ENCODE data around the gene CLBA1. TPM values are rescaled to one million over a fixed set of nuclear protein-coding genes. Genes with fewer than 3 reads are reported as not detected.

Gene CLBA1
- total and polyA plus RNA-seq, 4 donors = 12.3 to 22.3 (median 13.8) TPM

DNA sequence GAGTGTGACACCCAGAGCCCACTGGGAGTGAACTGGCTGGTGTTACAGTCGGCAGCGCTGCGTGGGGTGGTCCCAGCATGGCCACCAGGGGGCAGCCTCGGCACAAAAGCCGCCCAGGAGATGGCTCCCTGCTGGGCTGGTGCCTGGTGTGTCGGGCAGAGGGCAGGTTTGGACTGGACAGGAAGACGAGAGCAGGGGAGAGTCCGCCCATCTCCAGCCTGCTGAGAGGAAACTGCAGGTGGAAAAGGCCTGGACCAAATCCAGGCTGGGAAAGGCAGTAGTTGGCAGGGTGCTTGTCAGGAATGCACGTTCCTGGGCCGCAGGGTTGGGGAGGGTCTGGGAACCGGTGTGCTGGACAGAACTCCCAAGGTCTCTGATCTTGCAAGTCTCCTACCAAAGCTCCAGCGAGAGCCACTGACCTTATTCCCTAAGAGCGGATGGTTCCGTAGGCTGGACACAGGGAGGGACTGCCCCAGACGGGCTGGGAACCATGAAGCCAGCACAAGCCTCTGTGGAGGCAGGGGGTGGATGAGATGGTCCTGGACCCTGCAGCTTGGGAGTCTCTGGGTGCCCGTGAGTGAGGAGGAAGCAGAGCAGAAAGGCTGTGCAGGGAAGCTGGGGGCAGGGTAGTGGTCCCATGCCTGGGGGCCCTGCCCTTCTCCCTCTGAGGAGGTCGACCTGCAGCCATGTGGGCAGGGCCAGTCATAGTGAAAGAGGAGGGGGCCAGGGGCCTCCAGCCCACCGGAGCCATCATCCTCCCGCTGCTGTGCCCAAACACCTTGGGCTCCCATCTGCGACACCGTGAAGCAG lies 9.2 kb upstream of the CLBA1 start:
- peak; percentile 45 for ATAC-seq (ENCODE audit: insufficient read depth, low FRiP score)
- no peak overlapping the region for H3K4me3 ChIP-seq
- H3K9ac ChIP-seq (ENCODE audit: insufficient read depth in 1 of 2, low read length in 2 of 2) = no peak overlapping the region

DNA sequence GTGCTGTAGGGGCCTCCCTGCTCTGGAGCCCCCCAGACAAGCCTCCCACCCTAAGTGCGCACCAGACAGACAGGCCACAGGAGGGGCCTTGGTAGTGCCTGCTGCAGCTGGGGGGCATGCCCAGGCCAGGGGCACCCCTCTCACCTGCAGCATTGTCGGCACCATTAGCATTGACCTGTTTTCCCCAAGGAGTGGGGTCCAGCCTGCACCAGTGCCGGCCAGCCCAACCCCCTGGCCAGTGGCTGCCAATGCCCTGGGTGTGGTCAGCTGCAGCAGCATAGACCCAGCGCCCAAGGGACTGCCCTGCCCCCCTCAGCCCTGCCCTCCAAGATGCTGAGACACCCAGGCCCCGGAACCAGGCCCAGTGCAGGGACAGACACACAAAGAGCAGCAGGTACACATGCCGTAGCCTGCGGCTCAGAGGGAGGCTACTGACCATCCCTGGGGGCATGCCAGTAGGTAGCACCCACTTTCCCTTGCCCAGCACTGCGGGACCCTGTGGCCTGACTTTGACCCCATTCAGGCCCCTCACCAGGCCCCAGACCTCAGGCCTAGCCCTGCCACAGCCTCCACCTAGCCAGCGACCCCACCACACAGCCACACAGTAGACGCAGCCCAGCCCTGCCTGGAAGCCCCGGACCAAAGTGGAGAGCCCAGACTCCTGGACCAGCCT lies 8.4 kb upstream of the CLBA1 start:
- no peak overlapping the region for H3K4me3 ChIP-seq
- H3K9ac ChIP-seq (ENCODE audit: insufficient read depth in 1 of 2, low read length in 2 of 2) = no peak overlapping the region
- no peaks in the 10 kb centered on the region for H3K36me3 ChIP-seq (ENCODE audit: control insufficient read depth in 4 of 4, insufficient read depth in 4 of 4, low read length in 4 of 4)
- TF ChIP-seq, protein P1, sequence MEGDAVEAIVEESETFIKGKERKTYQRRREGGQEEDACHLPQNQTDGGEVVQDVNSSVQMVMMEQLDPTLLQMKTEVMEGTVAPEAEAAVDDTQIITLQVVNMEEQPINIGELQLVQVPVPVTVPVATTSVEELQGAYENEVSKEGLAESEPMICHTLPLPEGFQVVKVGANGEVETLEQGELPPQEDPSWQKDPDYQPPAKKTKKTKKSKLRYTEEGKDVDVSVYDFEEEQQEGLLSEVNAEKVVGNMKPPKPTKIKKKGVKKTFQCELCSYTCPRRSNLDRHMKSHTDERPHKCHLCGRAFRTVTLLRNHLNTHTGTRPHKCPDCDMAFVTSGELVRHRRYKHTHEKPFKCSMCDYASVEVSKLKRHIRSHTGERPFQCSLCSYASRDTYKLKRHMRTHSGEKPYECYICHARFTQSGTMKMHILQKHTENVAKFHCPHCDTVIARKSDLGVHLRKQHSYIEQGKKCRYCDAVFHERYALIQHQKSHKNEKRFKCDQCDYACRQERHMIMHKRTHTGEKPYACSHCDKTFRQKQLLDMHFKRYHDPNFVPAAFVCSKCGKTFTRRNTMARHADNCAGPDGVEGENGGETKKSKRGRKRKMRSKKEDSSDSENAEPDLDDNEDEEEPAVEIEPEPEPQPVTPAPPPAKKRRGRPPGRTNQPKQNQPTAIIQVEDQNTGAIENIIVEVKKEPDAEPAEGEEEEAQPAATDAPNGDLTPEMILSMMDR (IDR thresholded peaks at IDR 0.05; ENCODE audit: control extremely low read depth, extremely low read depth) = no peak
- peaks cover 3 to 42% (median 5%) of the 10 kb centered on the region in 5 donors for H3K4me1 ChIP-seq (ENCODE audit: control insufficient read depth in 5 of 5, insufficient read depth in 5 of 5, low read length in 5 of 5)
- ATAC-seq (ENCODE audit: insufficient read depth, low FRiP score) (no peak), DNase-seq (no peak)
- peaks cover 0 to 2% (median 0%) of the 10 kb centered on the region in 3 donors for H3K27me3 ChIP-seq (ENCODE audit: control insufficient read depth in 3 of 3, insufficient read depth in 3 of 3, low read length in 2 of 3)
- H3K27ac ChIP-seq (ENCODE audit: low read depth in 1 of 2, low read length in 1 of 2) = no peak overlapping the region
- H3K9me3 ChIP-seq (ENCODE audit: control insufficient read depth in 4 of 4, insufficient read depth in 3 of 4, low read length in 3 of 4) = no peaks in the 10 kb centered on the region
- 69 to 74% methylated on average over 10 to 11 of the region's 11 CpGs for WGBS, 2 donors

More for the DNA sequence above, 9.2 kb upstream of the CLBA1 start:
- TF ChIP-seq, protein P1 (IDR thresholded peaks at IDR 0.05; ENCODE audit: control extremely low read depth, extremely low read depth) = peak; percentile 91
- Histone ChIP-seq H3K36me3 (ENCODE audit: control insufficient read depth in 4 of 4, insufficient read depth in 4 of 4, low read length in 4 of 4) (no peaks in the 10 kb centered on the region), H3K9me3 (ENCODE audit: control insufficient read depth in 4 of 4, insufficient read depth in 3 of 4, low read length in 3 of 4) (no peaks in the 10 kb centered on the region), H3K4me1 (ENCODE audit: control insufficient read depth in 5 of 5, insufficient read depth in 5 of 5, low read length in 5 of 5) (peaks cover 3 to 47% (median 5%) of the 10 kb centered on the region in 5 donors), H3K27ac (ENCODE audit: low read depth in 1 of 2, low read length in 1 of 2) (no peak overlapping the region), H3K27me3 (ENCODE audit: control insufficient read depth in 3 of 3, insufficient read depth in 3 of 3, low read length in 2 of 3) (peaks cover 0 to 2% (median 0%) of the 10 kb centered on the region in 3 donors)
- 43 to 48% methylated on average over 19 to 21 of the region's 21 CpGs for WGBS, 2 donors
- peak; percentile 66 to 80 (median 73) for DNase-seq

DNA sequence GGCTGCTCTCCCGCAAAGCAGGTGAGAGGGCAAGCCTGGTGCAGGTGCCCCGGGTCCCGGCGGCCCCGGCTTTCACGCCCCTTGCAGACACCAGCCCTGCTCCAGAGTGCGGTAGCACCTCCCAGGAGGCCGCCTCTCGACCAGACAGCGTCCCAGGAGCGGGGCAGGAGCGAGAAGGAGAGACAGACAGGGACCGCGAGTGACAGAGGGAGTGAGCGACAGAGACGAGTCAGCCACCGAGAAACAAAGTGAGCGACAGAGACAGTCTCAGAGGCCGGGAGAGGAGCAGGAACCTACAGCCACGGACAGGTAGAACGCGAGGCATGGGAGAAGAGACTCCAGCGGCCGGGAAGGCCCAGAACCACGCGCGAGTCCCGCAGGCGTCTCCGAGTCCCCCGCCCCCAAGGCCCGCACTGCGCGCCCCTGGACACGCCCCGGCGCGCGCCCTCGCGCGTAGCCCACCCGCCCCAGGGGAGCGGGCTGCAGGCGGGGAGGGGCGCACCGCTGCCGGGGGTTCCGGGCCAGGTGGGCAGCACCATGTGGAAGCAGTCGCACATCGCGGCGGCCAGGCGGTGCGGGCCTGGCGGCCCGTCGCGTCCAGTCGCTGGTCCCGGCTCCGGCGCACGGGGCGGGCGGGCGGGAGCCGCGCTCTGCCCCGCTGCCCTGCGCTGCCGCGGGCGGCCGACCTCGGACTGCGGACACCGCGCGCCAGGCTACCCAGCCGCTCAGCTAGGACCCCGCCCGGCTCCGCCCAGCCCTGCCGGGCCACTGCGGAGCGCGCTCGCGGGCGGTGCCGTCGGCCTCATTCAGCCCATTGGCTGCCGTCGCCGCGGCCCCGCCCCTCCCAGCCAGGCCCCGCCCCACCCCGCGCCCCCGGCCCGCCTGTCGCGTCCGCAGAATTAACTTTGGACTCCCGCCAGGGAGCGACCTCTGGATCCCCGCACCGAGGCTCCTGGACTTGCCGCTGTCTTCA lies 7.6 kb upstream of the CLBA1 start, which contains the start of gene AHNAK2:
Gene AHNAK2, minus strand, starts transcription at position 694 of the 973 bp plus-strand sequence. Its CDS starts 137 bp downstream, at position 557.
- H3K36me3 ChIP-seq (ENCODE audit: control insufficient read depth in 4 of 4, insufficient read depth in 4 of 4, low read length in 4 of 4) = no peaks in the 10 kb centered on the region
- H3K9me3 ChIP-seq (ENCODE audit: control insufficient read depth in 4 of 4, insufficient read depth in 3 of 4, low read length in 3 of 4) = no peaks in the 10 kb centered on the region
- no peak within 1 kb of the TSS for H3K9ac ChIP-seq (ENCODE audit: insufficient read depth in 1 of 2, low read length in 2 of 2)
- TF ChIP-seq, protein P1 (IDR thresholded peaks at IDR 0.05; ENCODE audit: control extremely low read depth, extremely low read depth) = no peak
- H3K4me3 ChIP-seq = no peak within 1 kb of the TSS
- WGBS, 2 donors = 4% methylated on average over 83 to 111 of the region's 111 CpGs
- H3K27me3 ChIP-seq (ENCODE audit: control insufficient read depth in 3 of 3, insufficient read depth in 3 of 3, low read length in 2 of 3) = peaks cover 0 to 2% (median 0%) of the 10 kb centered on the region in 3 donors
- H3K4me1 ChIP-seq (ENCODE audit: control insufficient read depth in 5 of 5, insufficient read depth in 5 of 5, low read length in 5 of 5) = peaks cover 3 to 36% (median 5%) of the 10 kb centered on the region in 5 donors
- ATAC-seq (ENCODE audit: insufficient read depth, low FRiP score) (peak; percentile 69), DNase-seq (peak; percentile 64 to 84 (median 83))
- no peak within 1 kb of the TSS for H3K27ac ChIP-seq (ENCODE audit: low read depth in 1 of 2, low read length in 1 of 2)
